ENCODE data around the gene HERPUD2. TPM values are rescaled to one million over a fixed set of nuclear protein-coding genes. Genes with fewer than 3 reads are reported as not detected.

HERPUD2 gene
- total and polyA plus RNA-seq, 2 of the 8 experiments (the other 6 are each of a cell fraction or from before 2014, with no cell fraction given): 18.3 to 27.3 TPM

DNA sequence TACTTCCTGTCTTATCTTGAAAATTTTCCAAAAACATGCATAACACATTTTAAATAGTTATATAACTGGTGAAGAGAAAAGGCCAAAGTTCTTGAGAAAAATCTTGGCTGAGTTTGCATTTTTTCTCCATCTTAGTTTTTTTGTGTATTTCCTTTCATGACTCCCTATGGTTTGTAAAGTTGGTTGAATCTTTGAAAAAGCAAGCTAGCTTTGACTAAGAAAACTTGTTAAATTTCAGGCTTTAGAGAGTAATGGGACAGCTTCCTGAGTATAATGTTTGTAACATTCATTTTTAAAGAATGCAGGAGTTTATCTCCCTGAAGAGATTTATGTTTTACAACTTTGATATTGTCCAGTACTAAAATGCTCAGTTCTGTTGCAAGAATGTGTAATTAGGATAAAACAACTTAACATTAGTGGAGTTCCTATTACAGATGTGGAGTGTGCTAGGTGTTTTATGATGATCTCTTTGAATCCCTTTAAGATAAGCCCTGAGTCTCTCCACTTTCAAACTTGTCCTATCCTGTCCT is 11.1 kb upstream of the HERPUD2 start:
- Histone ChIP-seq H3K9me3 (ENCODE audit: insufficient read depth in 2 of 2, low read depth in 1 of 2, low read length in 1 of 2) (no peaks in the 10 kb centered on the region), H3K18ac (ENCODE audit: extremely low read depth, low read length) (no peak overlapping the region), H4K8ac (ENCODE audit: extremely low read depth, insufficient read depth, low read length) (no peak overlapping the region), H2BK12ac (ENCODE audit: low read depth, low read length) (no peak overlapping the region), H4K20me1 (replicated peaks in 1 of 2; ENCODE audit: control insufficient read depth in 1 of 2, insufficient read depth in 2 of 2, low read length in 2 of 2) (no peaks in the 10 kb centered on the region), H2AK5ac (ENCODE audit: low read depth, low read length) (no peak overlapping the region), H3K4me3 (ENCODE audit: extremely low read depth in 1 of 4, insufficient read depth in 2 of 4, low read depth in 3 of 4, low read length in 4 of 4) (no peak overlapping the region), H2BK20ac (ENCODE audit: low read length) (no peak overlapping the region), H4K5ac (ENCODE audit: insufficient read length, low read depth, low read length) (no peak overlapping the region), H3K27ac (ENCODE audit: low read depth, low read length) (no peak overlapping the region), H3K14ac (ENCODE audit: insufficient read length) (no peak overlapping the region), H3K23me2 (ENCODE audit: low read depth, low read length) (no peaks in the 10 kb centered on the region), H4K91ac (replicated peaks; ENCODE audit: insufficient read length, low read length) (no peak overlapping the region), H2AFZ (ENCODE audit: low read length) (no peak overlapping the region), H3K4me2 (ENCODE audit: insufficient read depth in 1 of 2, low read depth in 2 of 2, low read length in 2 of 2) (no peak overlapping the region), H2BK120ac (replicated peaks; ENCODE audit: low read depth, low read length) (no peak overlapping the region), H2BK5ac (ENCODE audit: low read depth, low read length) (no peak overlapping the region), H3K56ac (replicated peaks; ENCODE audit: insufficient read length, low read depth, low read length) (no peak overlapping the region), H3K9ac (replicated peaks in 1 of 4; ENCODE audit: extremely low read depth in 1 of 4, low read depth in 3 of 4, low read length in 3 of 4) (no peak overlapping the region), H3K4ac (replicated peaks; ENCODE audit: insufficient read length, low read depth, low read length) (no peak overlapping the region), H3K79me1 (ENCODE audit: low read depth, low read length) (no peaks in the 10 kb centered on the region), H3K36me3 (ENCODE audit: control insufficient read depth in 2 of 4, insufficient read depth in 4 of 4, low read length in 3 of 4) (no peaks in the 10 kb centered on the region), H3K79me2 (ENCODE audit: control insufficient read depth in 1 of 2, insufficient read depth in 2 of 2, low read length in 2 of 2) (no peaks in the 10 kb centered on the region), H2BK15ac (ENCODE audit: low read length) (no peak overlapping the region), H3K23ac (ENCODE audit: insufficient read length) (no peak overlapping the region), H3K4me1 (replicated peaks in 1 of 4; ENCODE audit: control insufficient read depth in 3 of 4, insufficient read depth in 4 of 4, low read length in 3 of 4) (no peaks in the 10 kb centered on the region), H3K27me3 (replicated peaks in 1 of 4; ENCODE audit: control insufficient read depth in 3 of 4, extremely low read depth in 1 of 4, insufficient read depth in 3 of 4, low read length in 3 of 4) (no peaks in the 10 kb centered on the region)
- FAIRE-seq (no peak), DNase-seq (ENCODE audit: low read depth in 1 of 2, low spot score in 2 of 2) (no peak)
- TF ChIP-seq CEBPB (IDR thresholded peaks at IDR 0.05; ENCODE audit: low read depth, low read length): no peak
- TF ChIP-seq GABPA (IDR thresholded peaks at IDR 0.05; ENCODE audit: borderline replicate concordance, insufficient read depth, low read length): no peak
- TF ChIP-seq SIX5 (IDR thresholded peaks at IDR 0.05; ENCODE audit: low read depth, low read length): no peak
- TF ChIP-seq CHD2 (IDR thresholded peaks at IDR 0.05; ENCODE audit: low read length): no peak
- TF ChIP-seq, protein P1, sequence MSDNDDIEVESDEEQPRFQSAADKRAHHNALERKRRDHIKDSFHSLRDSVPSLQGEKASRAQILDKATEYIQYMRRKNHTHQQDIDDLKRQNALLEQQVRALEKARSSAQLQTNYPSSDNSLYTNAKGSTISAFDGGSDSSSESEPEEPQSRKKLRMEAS (IDR thresholded peaks at IDR 0.05): no peak
- TF ChIP-seq TBP (IDR thresholded peaks at IDR 0.05; ENCODE audit: low read depth, low read length): no peak
- no peak for TF ChIP-seq JUND (IDR thresholded peaks at IDR 0.05; ENCODE audit: low read length)
- no peak for TF ChIP-seq PHF8 (conservative IDR thresholded peaks at IDR 0.05; ENCODE audit: low read depth, low read length)
- TF ChIP-seq NANOG (IDR thresholded peaks at IDR 0.05; ENCODE audit: insufficient read depth, low read depth, low read length, poor library complexity, severe bottlenecking): no peak
- no peak for TF ChIP-seq POLR2AphosphoS5 (IDR thresholded peaks at IDR 0.05; ENCODE audit: low read depth, low read length)
- no peak for TF ChIP-seq SRF (IDR thresholded peaks at IDR 0.05; ENCODE audit: low read depth, low read length)
- no peak for TF ChIP-seq RBBP5 (IDR thresholded peaks at IDR 0.05; ENCODE audit: borderline replicate concordance, low read depth, low read length)
- no peak for TF ChIP-seq KDM1A (IDR thresholded peaks at IDR 0.05; ENCODE audit: borderline replicate concordance, low read length)
- ChIA-PET CTCF (ENCODE audit: partially characterized antibody) (interaction anchor here (2.4 kb wide), 1 partner anchor 9 kb away, joined by 11 read pairs; no protein-coding TSS in a partner anchor), POLR2A (ENCODE audit: partially characterized antibody) (interaction anchor here (1.9 kb wide), 1 partner anchor 11 kb away, joined by 7 read pairs; the partner anchor contains the start of gene HERPUD2)

Measured in H1 (cell line).